T47D (cell line): ENCODE data around the gene FBXW11.

ENCODE experiments used
- DNase-seq, 2 experiments: peaks; one replicate each; pipeline versions ENCODE4 v3.0.0 to v3.0.0-alpha.2; 2011 to 2012; ENCODE audit warnings: low read depth in 1 of 2, low spot score in 1 of 2
- JUND ChIP-seq: IDR thresholded peaks from 2 replicates; pipeline ENCODE4 v1.6.1; 2012; ENCODE audit warnings: low read depth
- in situ Hi-C: cut with HindIII; loops from 2 replicates; pipeline ENCODE4 v1.10.0; 2016; ENCODE audit warnings: low sequenced_read_pairs, low pct_unique_long_range_greater_than_20kb

Gene FBXW11

DNA sequence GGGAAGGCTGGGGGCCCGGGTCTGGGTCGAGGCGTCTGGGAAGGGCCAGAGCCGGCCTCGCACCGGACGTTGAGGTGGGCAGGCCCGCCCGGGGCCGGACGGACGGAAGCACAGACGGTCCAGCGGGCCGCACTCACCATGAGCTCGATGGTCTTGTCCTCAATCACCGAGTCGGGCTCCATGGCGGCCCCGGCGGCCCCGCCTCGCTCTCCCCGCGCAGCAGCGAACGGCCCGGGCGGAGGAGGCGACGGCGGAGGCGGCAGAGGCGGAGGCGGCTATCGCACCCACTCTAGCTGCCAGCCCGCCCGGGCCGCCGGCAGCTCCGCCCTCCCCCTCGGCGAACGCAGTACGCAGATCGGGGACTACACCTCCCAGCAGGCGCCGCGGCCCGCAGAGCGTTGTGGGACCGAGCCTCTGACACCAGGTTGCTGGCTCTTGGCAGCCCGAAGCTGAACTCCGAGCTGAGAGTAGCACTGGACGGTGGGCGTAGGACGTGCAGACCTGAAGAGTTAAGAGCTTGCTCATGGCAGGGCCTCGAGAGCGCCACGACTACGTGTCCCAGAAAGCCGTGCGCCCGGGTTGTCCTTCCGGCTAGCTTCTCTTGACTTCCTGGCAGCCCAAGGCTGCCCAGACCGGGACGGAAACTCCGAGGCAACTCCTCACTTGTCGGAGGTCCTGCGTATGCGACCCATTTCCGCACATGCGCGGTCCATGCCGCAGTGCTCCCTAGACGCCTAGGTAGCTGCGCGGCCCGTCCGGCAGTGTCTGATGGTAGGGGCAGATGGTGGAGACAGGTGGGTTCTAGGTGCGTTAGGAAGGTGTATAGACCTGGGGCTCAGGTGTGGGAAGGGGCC is at the start of gene FBXW11:
Gene FBXW11 (minus strand): TSS at position 318 of the 854 bp plus-strand sequence. CDS start 136 bp downstream, at position 182.
- in situ Hi-C loops, result no loop called here
- peak; percentile 70 to 97 for DNase-seq
- TF ChIP-seq JUND, result no peak

DNA sequence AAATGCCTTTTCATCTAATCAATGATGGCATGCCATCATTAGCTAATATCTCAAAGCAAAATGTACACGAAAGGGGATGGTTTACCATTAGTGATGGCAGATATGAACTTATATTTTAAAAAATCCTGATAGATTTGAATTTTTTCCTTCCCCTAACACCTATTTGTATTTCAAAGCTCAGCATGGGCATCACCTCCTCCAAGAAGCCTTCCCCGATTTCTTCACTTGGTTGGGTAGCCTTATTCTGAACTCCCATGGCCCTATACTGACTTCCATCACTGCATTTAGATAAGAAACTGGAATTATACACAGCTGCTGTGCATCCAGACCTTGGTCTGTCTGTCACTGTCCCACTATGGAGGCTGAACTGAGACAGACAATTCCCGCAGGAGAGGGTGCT is 49.6 kb upstream of the FBXW11 start:
- in situ Hi-C loops, result no loop called here
- TF ChIP-seq JUND, result no peak

DNA sequence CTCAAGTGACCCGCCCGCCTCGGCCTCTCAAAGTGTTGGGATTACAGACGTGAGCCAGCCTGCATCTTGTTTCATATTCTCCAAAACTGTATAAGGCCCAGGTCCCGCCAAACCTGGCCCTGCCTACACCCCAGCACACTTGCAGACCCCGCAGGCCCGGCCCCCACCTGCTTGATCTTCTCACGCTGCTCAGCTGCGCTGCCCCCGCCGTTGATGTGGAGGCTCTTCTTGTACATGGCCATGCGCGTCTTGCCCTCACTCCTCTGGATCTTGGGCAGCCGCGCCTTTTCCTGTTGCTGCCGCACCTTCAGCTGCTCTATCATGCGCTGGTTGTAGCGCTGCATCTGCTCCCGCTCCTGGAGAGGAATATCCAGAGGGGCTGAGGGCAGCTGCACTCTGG is 49.0 kb upstream of the FBXW11 start:
- no peak for DNase-seq
- in situ Hi-C loops, result no loop called here
- TF ChIP-seq JUND, result no peak

More for the DNA sequence above, 49.6 kb upstream of the FBXW11 start:
- DNase-seq, result no peak

DNA sequence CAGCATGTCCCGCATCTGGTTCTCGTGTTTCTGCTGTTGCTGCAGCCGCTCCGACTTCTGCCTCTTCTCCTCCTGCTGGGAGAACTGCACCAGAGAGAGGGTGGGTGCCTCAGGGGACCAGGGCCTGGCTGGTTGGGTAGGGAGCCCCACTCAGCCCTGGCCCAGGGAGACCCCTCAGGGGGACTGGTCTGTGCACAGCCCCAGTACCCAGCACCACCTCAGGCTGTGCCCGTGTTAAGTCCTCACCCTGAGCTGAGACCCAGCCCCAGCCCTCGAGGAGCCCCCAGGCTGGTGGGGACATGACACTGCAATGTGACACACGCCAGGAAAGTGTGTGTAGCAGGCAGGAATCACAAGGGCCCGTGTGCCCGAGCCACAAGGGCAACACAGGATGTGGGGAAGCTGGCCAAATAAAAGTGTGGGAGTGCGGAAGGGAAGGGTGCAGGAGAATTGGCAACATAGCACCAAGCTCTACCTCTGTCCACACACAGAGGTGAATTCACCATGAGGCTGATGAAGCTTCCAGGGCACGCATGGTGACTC is 48.2 kb upstream of the FBXW11 start:
- DNase-seq, result no peak
- no peak for TF ChIP-seq JUND
- in situ Hi-C loops, result no loop called here

DNA sequence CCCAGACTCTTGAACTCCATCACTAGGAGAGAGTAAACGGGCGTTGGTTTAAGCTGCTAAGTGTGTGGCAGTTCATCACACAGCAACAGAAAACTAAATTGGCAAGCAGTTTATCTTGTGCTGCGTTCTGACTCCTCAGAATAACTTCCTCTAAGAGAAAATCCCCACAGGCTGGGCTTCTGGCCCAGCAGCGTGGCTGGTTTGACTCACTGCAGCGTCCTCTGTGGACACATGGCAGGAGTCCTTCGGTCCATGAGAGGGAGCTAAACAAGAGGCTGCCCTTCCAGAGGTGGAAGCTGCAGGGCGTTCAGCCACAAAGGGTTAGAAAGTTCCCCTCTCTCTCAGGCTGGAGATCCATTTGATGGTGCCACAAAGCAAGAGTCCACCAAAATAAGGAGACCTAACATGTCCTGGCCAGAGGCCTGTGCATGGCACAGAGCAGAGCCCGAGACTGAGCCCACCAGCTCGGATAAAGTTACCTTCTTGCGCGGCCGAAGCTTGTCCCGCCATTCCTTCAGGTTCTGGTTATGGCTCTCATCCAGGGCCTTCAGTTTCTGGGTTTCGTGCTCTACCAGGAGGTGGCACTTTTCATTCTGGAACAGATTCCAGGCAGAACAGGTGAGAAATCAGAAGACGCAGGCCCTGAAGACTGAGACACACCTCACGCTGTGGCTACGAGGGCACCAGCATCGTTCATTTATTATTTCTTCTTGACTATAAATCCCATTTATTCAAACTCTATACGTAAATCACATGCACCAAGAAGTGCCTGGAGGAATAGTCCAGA is 46.2 kb upstream of the FBXW11 start:
- in situ Hi-C loops, result no loop called here
- peak in 1 of 2 experiments; percentile 16 for DNase-seq
- no peak for TF ChIP-seq JUND

DNA sequence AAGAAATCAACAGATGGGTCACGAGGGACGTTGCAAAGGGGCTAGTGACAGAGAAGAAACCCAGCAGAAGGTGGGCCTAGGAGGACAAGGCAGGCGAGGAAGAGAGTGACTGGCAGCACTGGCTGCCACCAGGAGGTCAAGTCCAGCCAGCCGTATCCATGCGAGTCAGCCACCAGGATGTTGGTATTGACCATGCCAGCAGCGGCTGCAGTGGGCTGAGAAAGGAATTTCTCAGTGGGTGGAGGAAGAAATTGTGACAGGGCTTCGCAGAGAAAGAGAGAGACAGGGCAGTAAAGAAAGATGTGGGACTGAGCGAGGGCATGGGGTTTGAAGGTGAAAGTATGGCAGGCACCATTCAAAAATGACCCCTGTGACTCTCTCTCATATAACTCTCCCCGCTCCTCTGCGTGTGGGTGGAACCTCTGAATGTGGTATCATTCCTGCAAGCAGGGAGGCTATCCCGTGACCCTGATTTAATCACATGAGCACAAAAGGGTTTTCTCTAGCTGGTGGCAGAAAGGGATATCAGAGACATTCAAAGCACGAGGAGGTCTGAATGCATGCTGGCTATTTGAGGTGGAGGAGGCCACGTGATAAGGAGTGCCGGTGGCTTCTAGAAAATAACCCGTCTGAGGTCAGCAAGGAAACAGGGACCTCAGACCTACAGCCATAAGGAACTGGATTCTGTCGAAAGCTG is 45.4 kb upstream of the FBXW11 start:
- DNase-seq, result no peak
- in situ Hi-C loops, result no loop called here
- TF ChIP-seq JUND, result no peak

DNA sequence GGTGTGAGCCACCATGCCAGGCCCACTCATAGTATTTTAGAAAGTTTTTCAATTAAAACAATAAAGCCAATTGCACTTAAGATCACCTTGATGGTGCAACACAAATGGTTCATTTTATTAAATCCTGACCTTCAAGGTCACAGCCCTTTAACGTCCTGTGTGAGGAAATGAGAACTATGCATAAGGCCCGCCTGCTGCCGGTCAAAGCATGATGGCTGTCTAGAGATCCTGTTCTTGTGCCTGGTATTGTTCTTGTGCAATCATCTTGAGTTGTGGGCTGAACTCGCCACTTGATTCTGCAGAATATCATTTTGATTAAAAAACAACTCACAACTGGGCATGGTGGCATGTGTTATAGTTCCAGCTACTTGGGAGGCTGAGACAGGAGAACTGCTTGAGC is 43.6 kb upstream of the FBXW11 start:
- no peak for TF ChIP-seq JUND
- in situ Hi-C loops, result no loop called here
- no peak for DNase-seq

DNA sequence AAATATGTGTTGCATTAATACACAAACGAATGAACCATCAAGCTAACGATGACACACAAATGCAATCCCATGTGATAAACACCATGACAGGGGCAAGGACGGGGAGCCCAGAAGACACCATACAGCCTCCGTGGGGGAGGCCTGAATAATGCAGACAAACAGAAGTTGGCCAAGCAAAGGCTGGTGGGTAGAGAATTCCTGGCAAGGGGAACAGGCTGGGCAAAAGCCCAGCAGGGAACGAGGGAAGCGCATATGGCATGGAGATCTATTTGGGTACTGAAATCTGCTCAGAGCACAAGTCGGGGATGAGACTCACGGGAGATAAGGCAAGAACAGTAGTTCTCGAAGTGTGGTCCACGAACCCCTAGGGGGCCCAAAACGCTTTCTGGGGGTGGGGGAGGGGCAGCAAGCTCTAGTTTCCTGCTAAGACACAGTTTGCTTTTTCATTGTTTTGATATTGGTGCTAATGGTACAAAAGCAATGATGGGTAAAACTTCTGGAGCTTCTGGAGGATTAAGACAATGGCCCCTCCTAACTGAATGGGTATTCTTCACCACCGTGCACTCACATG is 42.9 kb upstream of the FBXW11 start:
- TF ChIP-seq JUND, result no peak
- no peak for DNase-seq
- in situ Hi-C loops, result no loop called here

DNA sequence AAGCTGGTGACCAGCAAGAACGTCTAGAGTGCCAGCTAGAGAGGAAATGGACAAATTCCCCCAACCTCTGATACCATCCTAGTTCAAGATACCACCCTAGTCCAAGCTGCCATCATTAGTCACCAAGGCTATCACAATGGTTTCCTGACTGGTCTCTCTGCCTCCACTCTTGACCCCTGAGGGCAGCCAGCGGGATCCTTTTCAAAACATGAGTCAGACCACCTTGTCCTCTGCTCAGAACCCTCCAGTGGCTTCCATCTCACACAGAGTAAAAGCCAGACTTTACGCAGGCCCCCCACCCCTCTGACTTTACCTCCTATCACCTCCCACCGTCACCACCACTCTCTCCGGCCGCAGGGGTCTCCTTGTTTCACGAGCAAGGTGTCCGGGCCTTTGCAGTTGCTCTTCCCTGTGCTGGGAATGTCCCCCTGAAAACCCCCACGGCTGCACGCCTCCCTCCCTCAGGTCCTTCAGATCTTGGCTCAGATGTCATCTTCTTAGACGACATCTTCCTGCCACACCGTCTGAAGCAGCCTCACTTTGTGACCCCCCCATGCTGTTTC is 42.2 kb upstream of the FBXW11 start:
- no peak for DNase-seq
- in situ Hi-C loops, result no loop called here
- TF ChIP-seq JUND, result no peak

DNA sequence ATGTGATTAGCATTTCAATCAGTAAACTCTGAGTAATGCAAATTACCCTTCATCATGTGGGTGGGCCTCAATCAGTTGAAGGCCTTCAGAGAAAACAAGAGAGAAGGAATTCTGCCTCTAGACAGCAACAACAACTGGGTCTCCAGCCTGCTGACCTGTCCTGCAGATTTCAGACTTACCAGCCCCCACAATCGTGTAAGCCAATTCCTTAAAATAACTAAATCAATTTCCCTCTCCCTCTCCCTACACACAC is 41.7 kb upstream of the FBXW11 start:
- no peak for DNase-seq
- no peak for TF ChIP-seq JUND
- in situ Hi-C loops, result no loop called here

DNA sequence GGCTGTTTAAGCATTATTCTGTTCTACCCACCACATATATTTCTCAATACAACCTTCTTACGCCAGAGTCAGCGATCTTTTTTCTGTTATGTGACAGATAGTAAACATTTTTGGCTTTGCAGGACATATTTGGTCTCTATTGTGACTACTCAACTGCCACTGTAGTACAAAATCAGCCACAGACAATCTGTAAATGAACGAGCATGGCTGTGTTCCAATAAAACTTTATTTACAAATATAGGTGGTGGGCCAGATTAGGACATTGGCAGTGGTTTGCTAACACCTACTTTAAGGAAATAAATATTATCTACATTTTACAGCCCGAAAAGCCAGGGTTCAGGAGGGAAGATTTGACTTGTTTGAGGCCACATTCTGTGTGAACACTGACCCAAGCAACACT is 40.2 kb upstream of the FBXW11 start:
- in situ Hi-C loops, result no loop called here
- no peak for DNase-seq

DNA sequence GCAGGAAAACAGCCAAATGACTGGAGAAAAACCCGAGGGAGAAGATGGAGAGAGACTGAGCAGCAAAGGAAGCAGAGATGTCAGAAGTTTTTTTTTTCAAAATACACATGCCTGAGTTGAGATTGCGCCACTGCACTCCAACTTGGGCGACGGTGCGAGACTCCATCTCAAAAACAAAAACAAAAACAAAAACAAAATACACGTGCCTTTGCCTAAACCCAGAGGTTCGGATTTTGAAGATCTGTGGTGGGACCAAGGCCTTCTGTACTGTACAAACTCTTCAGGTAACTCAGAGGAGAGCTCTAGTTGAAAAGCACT is 38.8 kb upstream of the FBXW11 start:
- TF ChIP-seq JUND, result no peak
- in situ Hi-C loops, result no loop called here
- no peak for DNase-seq

More for the DNA sequence above, 40.2 kb upstream of the FBXW11 start:
- TF ChIP-seq JUND, result no peak
